Activated CD4-positive, alpha-beta T cell treated with anti-CD3 and anti-CD28 coated beads, Interleukin-2, amount 50 U/mL, for 4 hours (primary cell): Measurements from ENCODE around the gene SOSTDC1.

Source experiments
- DNase-seq, 2 experiments: peaks; one replicate each; pipeline ENCODE4 v3.0.0-alpha.2; 2020

SOSTDC1 gene

GRCh38 chr7:16417906-16418305 lies 47.6 kb downstream of the SOSTDC1 start:
- no peak for DNase-seq

GRCh38 chr7:16416289-16417282 lies 49.0 kb downstream of the SOSTDC1 start:
- DNase-seq = no peak

- DNase-seq = no peak
These were observed 53.0 kb downstream of the SOSTDC1 start for GRCh38 chr7:16412274-16413254.
